Activated CD8-positive, alpha-beta T cell treated with anti-CD3 and anti-CD28 coated beads for 36 hours (primary cell): Measurements from ENCODE around the gene PRKCB. TPM values are rescaled to one million over a fixed set of nuclear protein-coding genes. Genes with fewer than 3 reads are reported as not detected.
A peak's percentile ranks its signal among the peaks of the same experiment; 100 is the strongest.
"Not testable (repeated sequence)": the region's sequence is repeated elsewhere in the genome, so short reads cannot be mapped to it uniquely, and the experiment has no call there.

Source experiments
- ATAC-seq: fragments of 200-7000 bp; cut with Tn5 transposase; one replicate; pipeline ENCODE4 v1.10.0; 2021; ENCODE audit warnings: mild to moderate bottlenecking, moderate library complexity
- CTCF ChIA-PET: fragments of 350-600 bp; sonication (Branson Sonifier 250); formaldehyde crosslinking; loops from one replicate; lab custom pipeline; 2021; ENCODE audit warnings: antibody characterized with exemption; lab: Charles Lee
- POLR2A ChIA-PET: fragments of 350-600 bp; sonication (Branson Sonifier 250); formaldehyde crosslinking; loops from one replicate; lab custom pipeline; 2021; ENCODE audit warnings: antibody characterized with exemption; lab: Charles Lee
- DNase-seq: peaks from one replicate; pipeline ENCODE4 v3.0.0-alpha.2; 2020
- H3K27ac Mint-ChIP-seq: one replicate; pipeline ENCODE4 v1.8.0; 2021; ENCODE audit warnings: mild to moderate bottlenecking, mixed read lengths
- H3K27me3 Mint-ChIP-seq: one replicate; pipeline ENCODE4 v1.8.0; 2021; ENCODE audit warnings: mixed read lengths
- H3K36me3 Mint-ChIP-seq: one replicate; pipeline ENCODE4 v1.8.0; 2021; ENCODE audit warnings: low read depth, mixed read lengths
- H3K4me1 Mint-ChIP-seq: one replicate; pipeline ENCODE4 v1.8.0; 2021; ENCODE audit warnings: low read depth, mixed read lengths
- H3K4me3 Mint-ChIP-seq: one replicate; pipeline ENCODE4 v1.8.0; 2021; ENCODE audit warnings: mild to moderate bottlenecking, moderate library complexity, mixed read lengths
- H3K9me3 Mint-ChIP-seq: one replicate; pipeline ENCODE4 v1.8.0; 2021; ENCODE audit warnings: mixed read lengths
- CTCF ChIP-seq: fragments of 200-600 bp; IDR thresholded peaks from one replicate; pipeline ENCODE4 v1.8.0; 2022; ENCODE audit warnings: antibody characterized with exemption, mild to moderate bottlenecking
- intact Hi-C: fragments of 100-400 bp; cut with micrococcal nuclease; formaldehyde crosslinking; loops from one replicate; pipeline ENCODE4 v1.10.0; 2022
- total RNA-seq, 2 experiments: library from RNA; stranded (reverse); gene quantifications; one replicate each; pipeline ENCODE4 v1.2.3, GENCODE V29; 2021

The PRKCB gene
- total RNA-seq, 2 experiments from 2014 or later: 101 to 105 TPM

- Mint-ChIP-seq H3K27me3 (peaks cover 14% of the 10 kb centered on the region), H3K9me3 (peaks cover 20% of the 10 kb centered on the region), H3K4me1 (no peaks in the 10 kb centered on the region), H3K27ac (no peak overlapping the region), H3K36me3 (peaks cover 1% of the 10 kb centered on the region), H3K4me3 (no peak overlapping the region)
- TF ChIP-seq CTCF: no peak
- intact Hi-C loops: no loop called here
- DNase-seq: no peak
- POLR2A ChIA-PET: no interaction called here
- ATAC-seq: no peak
- CTCF ChIA-PET: interaction anchor here (1.4 kb wide), 1 partner anchor 17 kb away, joined by 6 read pairs; no protein-coding TSS in a partner anchor
Measured at GRCh38 chr16:24235806-24236205, 400.0 kb downstream of the PRKCB start.

GRCh38 chr16:24238846-24239245 lies 403.1 kb downstream of the PRKCB start:
- H3K36me3 Mint-ChIP-seq, H3K4me1 Mint-ChIP-seq, DNase-seq, H3K27ac Mint-ChIP-seq, ATAC-seq, POLR2A ChIA-PET, H3K4me3 Mint-ChIP-seq, intact Hi-C loops: not testable (repeated sequence)
- CTCF ChIA-PET: interaction anchor here (0.7 kb wide), 1 partner anchor 14 kb away, joined by 3 read pairs; no protein-coding TSS in a partner anchor
- H3K9me3 Mint-ChIP-seq: peaks cover 20% of the 10 kb centered on the region
- peaks cover 16% of the 10 kb centered on the region for H3K27me3 Mint-ChIP-seq

GRCh38 chr16:24246911-24247607 lies 411.3 kb downstream of the PRKCB start:
- DNase-seq (no peak), ATAC-seq (no peak)
- Mint-ChIP-seq H3K27ac (no peak overlapping the region), H3K4me3 (no peak overlapping the region), H3K36me3 (no peaks in the 10 kb centered on the region), H3K27me3 (peaks cover 9% of the 10 kb centered on the region), H3K9me3 (no peaks in the 10 kb centered on the region), H3K4me1 (no peaks in the 10 kb centered on the region)
- intact Hi-C loops: no loop called here
- no peak for TF ChIP-seq CTCF
- POLR2A ChIA-PET: no interaction called here
- CTCF ChIA-PET: no interaction called here

GRCh38 chr16:24253192-24253591 lies 417.4 kb downstream of the PRKCB start:
- H3K27me3 Mint-ChIP-seq: peaks cover 47% of the 10 kb centered on the region
- no peaks in the 10 kb centered on the region for H3K9me3 Mint-ChIP-seq
- no peak overlapping the region for H3K4me3 Mint-ChIP-seq
- peak; percentile 77 for TF ChIP-seq CTCF
- DNase-seq (peak; percentile 57), ATAC-seq (peak; percentile 69)
- ChIA-PET POLR2A (no interaction called here), CTCF (interaction anchor here (0.6 to 6.6 kb wide), 56 partner anchors 8 to 522 kb away, joined by 3 to 58 read pairs (median 4); no protein-coding TSS in a partner anchor)
- no peaks in the 10 kb centered on the region for H3K36me3 Mint-ChIP-seq
- no peaks in the 10 kb centered on the region for H3K4me1 Mint-ChIP-seq
- no peak overlapping the region for H3K27ac Mint-ChIP-seq
- intact Hi-C loops: loop anchor here (2.0 to 10.0 kb wide), 2 partner anchors 210 to 252 kb away; no protein-coding TSS in a partner anchor

- Mint-ChIP-seq H3K27me3 (peaks cover 58% of the 10 kb centered on the region), H3K9me3 (no peaks in the 10 kb centered on the region), H3K27ac (no peak within 1 kb of the TSS), H3K36me3 (no peaks in the 10 kb centered on the region), H3K4me3 (no peak within 1 kb of the TSS), H3K4me1 (no peaks in the 10 kb centered on the region)
- peak; percentile 83 for DNase-seq
- peak; percentile 94 for ATAC-seq
- CTCF ChIA-PET: interaction anchor here (1.4 to 6.6 kb wide), 4 partner anchors 17 to 249 kb away, joined by 3 to 58 read pairs (median 26); no protein-coding TSS in a partner anchor
- intact Hi-C loops: loop anchor here (10.0 kb wide), 1 partner anchor 249 kb away; no protein-coding TSS in a partner anchor
- no peak for TF ChIP-seq CTCF
- POLR2A ChIA-PET: interaction anchor here (1.5 kb wide), 1 partner anchor 29 kb away, joined by 3 read pairs; no protein-coding TSS in a partner anchor
Measured at GRCh38 chr16:24255456-24256371, 419.9 kb downstream of the PRKCB start, which contains the start of gene CACNG3. Gene CACNG3, plus strand, starts transcription at chr16:24256335. Its CDS starts 420 bp downstream, at chr16:24256755.
